KOPT-K1 (cell line): ENCODE measurements around the gene DDX41.
"Not testable (repeated sequence)": the region's sequence is repeated elsewhere in the genome, so short reads cannot be mapped to it uniquely, and the experiment has no call there.

Source experiments
- H3K27ac ChIP-seq: fragments of 200-600 bp; sonication (generic); 2 replicates; pipeline ENCODE4 v1.5.1; 2016; ENCODE audit warnings: antibody characterized with exemption, mild to moderate bottlenecking, low read depth, low read length; ENCODE audit not compliant: poor library complexity, severe bottlenecking
- H3K36me3 ChIP-seq: fragments of 200-600 bp; sonication (generic); 2 replicates; pipeline ENCODE4 v1.5.1; 2017; ENCODE audit warnings: antibody characterized with exemption, mild to moderate bottlenecking, low read length, moderate library complexity; ENCODE audit not compliant: insufficient read depth
- H3K9me3 ChIP-seq: fragments of 200-600 bp; sonication (generic); 2 replicates; pipeline ENCODE4 v1.5.1; 2017; ENCODE audit warnings: antibody characterized with exemption, low read length, mild to moderate bottlenecking; ENCODE audit not compliant: insufficient read depth, poor library complexity, severe bottlenecking

DDX41 gene

DNA sequence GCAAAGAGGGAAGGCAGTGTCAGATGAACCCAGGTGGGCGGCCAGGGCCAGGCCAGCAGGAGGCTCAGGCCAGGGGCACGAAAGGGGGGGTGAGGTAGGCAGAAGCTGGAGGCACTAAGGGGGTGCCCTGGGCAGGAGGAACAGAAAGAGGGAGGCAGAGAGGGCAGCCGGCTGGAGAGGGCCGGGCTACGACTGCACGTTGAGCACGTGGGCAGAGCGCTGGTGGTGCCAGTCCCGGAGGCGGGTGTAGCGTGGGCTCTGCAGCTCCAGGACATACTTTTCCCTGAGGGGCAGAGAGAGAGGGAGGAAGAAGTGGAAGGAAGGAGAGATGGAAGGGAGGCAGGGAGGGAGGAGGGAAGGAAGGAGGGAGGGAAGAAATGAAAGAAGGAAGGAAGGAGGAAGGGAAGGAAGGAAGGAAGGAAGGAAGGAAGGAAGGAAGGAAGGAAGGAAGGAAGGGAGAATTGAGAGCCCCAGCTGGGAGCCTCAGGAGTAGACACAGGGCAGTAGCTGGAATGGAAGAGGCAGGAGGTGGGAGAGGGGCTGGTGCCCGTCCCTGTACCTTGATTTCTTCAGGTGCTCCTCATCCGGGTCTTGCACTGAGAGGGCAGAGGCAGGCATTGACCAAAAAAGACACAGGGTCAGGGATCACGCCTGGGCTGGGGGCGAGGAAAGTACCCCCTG, 26.3 kb downstream of the DDX41 start:
- Histone ChIP-seq H3K9me3 (no peaks in the 10 kb centered on the region), H3K27ac (no peak overlapping the region), H3K36me3 (no peaks in the 10 kb centered on the region)

GRCh38 chr5:177489119-177489716, 27.5 kb downstream of the DDX41 start:
- H3K36me3 ChIP-seq = no peaks in the 10 kb centered on the region
- no peak overlapping the region for H3K27ac ChIP-seq
- H3K9me3 ChIP-seq = no peaks in the 10 kb centered on the region

GRCh38 chr5:177487975-177488374, 28.8 kb downstream of the DDX41 start:
- Histone ChIP-seq H3K27ac (no peak overlapping the region), H3K36me3 (no peaks in the 10 kb centered on the region), H3K9me3 (no peaks in the 10 kb centered on the region)

- H3K36me3 ChIP-seq = no peaks in the 10 kb centered on the region
- H3K9me3 ChIP-seq = no peaks in the 10 kb centered on the region
- H3K27ac ChIP-seq = no peak overlapping the region
Observed at GRCh38 chr5:177487144-177487543, 29.6 kb downstream of the DDX41 start.

- H3K36me3 ChIP-seq = no peaks in the 10 kb centered on the region
- no peak overlapping the region for H3K27ac ChIP-seq
- no peaks in the 10 kb centered on the region for H3K9me3 ChIP-seq
Observed at GRCh38 chr5:177486256-177486655, 30.5 kb downstream of the DDX41 start.

- H3K36me3 ChIP-seq, H3K9me3 ChIP-seq, H3K27ac ChIP-seq: not testable (repeated sequence)
Observed at GRCh38 chr5:177485753-177486152, 31.0 kb downstream of the DDX41 start.

GRCh38 chr5:177484902-177485549, 31.7 kb downstream of the DDX41 start:
- H3K36me3 ChIP-seq = no peaks in the 10 kb centered on the region
- H3K9me3 ChIP-seq = no peaks in the 10 kb centered on the region
- no peak overlapping the region for H3K27ac ChIP-seq

DNA sequence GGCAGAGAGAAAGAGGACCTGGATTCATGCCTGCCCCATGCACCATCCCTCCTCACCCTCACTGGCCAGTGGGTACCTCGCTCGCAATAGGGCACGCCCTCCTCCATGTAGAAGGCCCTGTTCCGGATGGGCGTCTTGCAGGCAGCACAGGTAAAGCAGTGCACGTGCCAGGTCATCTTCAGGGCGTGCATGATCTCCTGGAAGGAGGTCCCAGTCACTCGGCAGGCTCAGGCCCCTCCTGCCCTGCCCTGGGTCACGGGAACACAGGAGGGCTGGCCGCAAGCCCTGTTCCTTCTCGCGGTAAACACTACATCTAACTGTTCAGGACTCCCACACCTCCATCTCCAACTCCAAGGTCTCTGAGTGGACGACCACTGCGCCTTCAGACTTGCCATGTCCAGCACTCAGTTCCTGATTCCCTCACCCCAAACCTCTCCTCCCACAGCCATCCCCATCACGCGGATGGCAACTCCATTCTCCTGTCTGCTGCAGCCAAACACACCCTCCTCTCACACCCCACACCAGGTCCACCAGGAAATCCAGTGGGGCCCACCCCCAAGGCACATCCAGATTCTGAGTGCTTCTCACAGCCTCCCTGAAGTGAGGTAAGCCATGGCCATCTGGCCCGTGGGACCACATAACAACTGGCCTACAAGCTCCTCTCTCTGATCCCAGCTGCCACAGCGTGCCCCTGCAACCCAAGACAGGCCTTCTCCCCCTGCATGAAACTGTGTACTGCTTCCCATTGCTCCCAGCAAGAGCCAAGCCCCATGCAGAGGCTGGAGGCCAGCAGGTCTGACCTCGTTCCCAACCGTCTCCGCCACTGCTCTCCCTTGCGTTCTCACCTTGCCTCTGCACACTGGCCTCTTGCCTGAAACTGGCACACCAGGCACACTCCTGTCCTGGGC, 32.5 kb downstream of the DDX41 start:
- Histone ChIP-seq H3K36me3 (no peaks in the 10 kb centered on the region), H3K27ac (no peak overlapping the region), H3K9me3 (no peaks in the 10 kb centered on the region)

- no peaks in the 10 kb centered on the region for H3K36me3 ChIP-seq
- H3K27ac ChIP-seq = no peak overlapping the region
- H3K9me3 ChIP-seq = no peaks in the 10 kb centered on the region
Observed at GRCh38 chr5:177483042-177483441, 33.7 kb downstream of the DDX41 start.

DNA sequence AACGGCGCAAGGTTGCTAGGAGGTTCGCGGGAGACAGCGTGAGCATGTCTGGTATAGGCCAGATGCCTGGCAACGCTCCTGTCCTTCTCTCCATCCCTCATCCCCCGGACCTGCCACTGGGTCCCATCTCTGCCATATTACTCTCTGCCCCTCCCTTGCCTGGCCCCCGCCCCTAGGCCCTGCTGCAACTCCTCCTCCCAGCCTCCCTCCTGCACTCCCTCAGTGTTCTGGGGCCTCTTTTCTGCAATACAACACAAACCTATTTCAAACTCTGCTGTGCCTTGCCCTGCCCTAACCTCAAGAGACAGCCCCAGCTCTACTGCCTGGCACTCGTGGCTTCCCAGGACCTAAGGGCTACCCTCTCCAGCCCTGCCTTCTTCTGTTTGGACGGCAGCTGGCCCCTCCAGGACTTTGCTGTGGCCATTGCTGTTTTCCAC, 34.4 kb downstream of the DDX41 start:
- no peaks in the 10 kb centered on the region for H3K36me3 ChIP-seq

DNA sequence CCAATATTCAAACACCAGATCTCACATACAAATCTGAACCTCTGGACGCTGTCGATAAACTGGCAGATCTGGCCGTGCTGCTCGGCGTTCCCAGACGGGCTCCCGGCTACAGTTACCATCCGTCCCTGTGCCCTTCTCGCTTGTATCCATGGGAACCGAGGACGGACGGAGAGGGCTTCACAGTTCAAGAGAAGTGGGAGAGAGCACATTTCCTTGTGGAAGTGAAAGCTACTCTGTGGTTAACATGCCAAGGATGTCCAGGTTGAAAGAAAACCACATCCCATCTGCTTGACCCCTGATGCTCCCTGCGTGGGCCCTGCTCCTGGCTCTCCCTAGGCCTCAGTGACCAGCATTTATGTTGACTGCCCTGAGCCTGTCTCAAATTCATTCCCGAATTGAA, 37.0 kb downstream of the DDX41 start:
- Histone ChIP-seq H3K9me3 (no peaks in the 10 kb centered on the region), H3K27ac (no peak overlapping the region), H3K36me3 (no peaks in the 10 kb centered on the region)

More for the DNA sequence above, 34.4 kb downstream of the DDX41 start:
- Histone ChIP-seq H3K9me3 (no peaks in the 10 kb centered on the region), H3K27ac (no peak overlapping the region)

DNA sequence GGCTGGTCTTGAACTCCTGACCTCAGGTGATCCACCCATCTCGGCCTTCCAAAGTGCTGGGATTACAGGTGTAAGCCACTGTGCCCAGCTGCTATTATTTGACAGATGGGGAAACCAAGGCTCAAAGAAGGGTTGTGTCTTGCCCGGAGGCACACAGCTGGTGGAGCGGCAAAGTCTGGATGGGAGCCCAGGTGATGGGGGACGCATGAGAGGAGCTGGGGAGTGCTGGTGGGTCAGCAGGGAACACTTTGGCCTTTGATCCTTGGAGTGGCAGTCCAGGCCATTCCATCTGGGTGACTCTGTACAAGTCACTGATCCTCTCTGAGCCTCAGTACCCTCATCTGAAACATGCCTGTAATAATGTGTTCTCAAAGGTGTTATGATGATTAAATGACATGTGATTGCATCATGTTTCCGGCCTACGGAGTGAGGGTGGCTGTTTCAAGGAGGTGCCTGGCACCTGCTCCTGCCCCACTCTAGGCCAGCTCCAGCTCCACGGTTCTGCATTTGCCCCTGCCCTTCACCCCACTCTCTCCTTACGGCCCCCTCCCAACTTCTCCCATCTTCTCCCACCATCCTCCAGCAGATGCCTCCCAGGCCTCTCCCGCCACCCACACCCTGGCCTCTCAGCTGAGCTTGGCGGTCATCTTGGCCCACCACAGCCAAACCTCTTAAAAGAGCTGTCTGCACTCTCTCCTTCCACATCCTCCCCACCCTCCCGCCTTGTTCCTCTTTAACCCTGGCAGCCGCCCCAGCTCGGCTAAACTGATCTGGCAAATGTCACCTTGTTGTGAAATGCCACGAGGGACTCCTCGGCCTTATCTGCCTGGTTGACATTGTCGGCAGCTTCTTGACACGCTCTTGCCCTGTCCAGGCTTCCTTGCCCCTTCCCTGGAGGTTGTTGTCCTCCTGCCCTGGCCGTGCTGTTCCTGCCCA, 37.8 kb downstream of the DDX41 start:
- no peaks in the 10 kb centered on the region for H3K9me3 ChIP-seq
- H3K27ac ChIP-seq = no peak overlapping the region
- no peaks in the 10 kb centered on the region for H3K36me3 ChIP-seq

- Histone ChIP-seq H3K36me3 (no peaks in the 10 kb centered on the region), H3K27ac (no peak overlapping the region), H3K9me3 (no peaks in the 10 kb centered on the region)
Observed at GRCh38 chr5:177477701-177478477, 38.9 kb downstream of the DDX41 start.
